ENCODE data around the gene EMC9. TPM values are rescaled to one million over a fixed set of nuclear protein-coding genes. Genes with fewer than 3 reads are reported as not detected.

The EMC9 gene
- total and polyA plus RNA-seq, 2 of the 8 experiments (the other 6 are each of a cell fraction or from before 2014, with no cell fraction given), result 38.4 to 47.2 TPM

- peaks cover 0 to 12% of the 10 kb centered on the region in 2 experiments; a peak in 2 of 4 replicates for H3K79me2 ChIP-seq (ENCODE audit: control insufficient read depth in 1 of 2, insufficient read depth in 2 of 2, low read length in 2 of 2)
- ChIA-PET POLR2A (ENCODE audit: partially characterized antibody) (interaction anchor here (0.6 to 10.5 kb wide), 18 partner anchors 8 to 132 kb away, joined by 3 to 118 read pairs (median 6); partner anchors contain the start of genes DCAF11, IRF9, NRL and PSME2), CTCF (ENCODE audit: partially characterized antibody) (interaction anchor here (0.6 to 3.1 kb wide), 6 partner anchors 13 to 81 kb away, joined by 3 to 18 read pairs (median 4); partner anchors contain the start of gene IRF9)
- H2AK5ac ChIP-seq (ENCODE audit: low read depth, low read length), result no peak overlapping the region
- 92% methylated on average over 13 of the region's 13 CpGs; no CpG with 5 or more reads in 1 of the 2 experiments for WGBS, 2 experiments (ENCODE audit: extremely low coverage in 1 of 2, insufficient coverage in 1 of 2, insufficient read length in 1 of 2, insufficient replicate concordance in 2 of 2, low coverage in 1 of 2, low lambda C conversion rate in 2 of 2, missing lambda C conversion rate in 1 of 2)
- no peak overlapping the region for H2BK12ac ChIP-seq (ENCODE audit: low read depth, low read length)
- no peak overlapping the region for H3K18ac ChIP-seq (ENCODE audit: extremely low read depth, low read length)
- no peak overlapping the region for H3K56ac ChIP-seq (replicated peaks; ENCODE audit: insufficient read length, low read depth, low read length)
- H3K23me2 ChIP-seq (ENCODE audit: low read depth, low read length), result peaks cover 8% of the 10 kb centered on the region; the same call in 1 of the 2 replicates
- H3K14ac ChIP-seq (ENCODE audit: insufficient read length), result no peak overlapping the region
- H3K9ac ChIP-seq (replicated peaks in 1 of 4; ENCODE audit: extremely low read depth in 1 of 4, low read depth in 3 of 4, low read length in 3 of 4), result no peak overlapping the region
- no peak overlapping the region for H4K91ac ChIP-seq (replicated peaks; ENCODE audit: insufficient read length, low read length)
- no peak overlapping the region for H2BK20ac ChIP-seq (ENCODE audit: low read length)
- no peak overlapping the region for H3K4ac ChIP-seq (replicated peaks; ENCODE audit: insufficient read length, low read depth, low read length)
- H3K36me3 ChIP-seq (ENCODE audit: control insufficient read depth in 2 of 4, insufficient read depth in 4 of 4, low read length in 3 of 4), result peaks cover 8 to 25% (median 14%) of the 10 kb centered on the region in 4 experiments; a peak in 6 of 8 replicates
- H2BK5ac ChIP-seq (ENCODE audit: low read depth, low read length), result no peak overlapping the region
- DNase-seq (ENCODE audit: low read depth in 1 of 2, low spot score in 2 of 2) (no peak), FAIRE-seq (no peak)
- no peak overlapping the region for H2BK120ac ChIP-seq (replicated peaks; ENCODE audit: low read depth, low read length)
- H2AFZ ChIP-seq (ENCODE audit: low read length), result no peak overlapping the region
- no peak overlapping the region for H3K27ac ChIP-seq (ENCODE audit: low read depth, low read length)
- H4K8ac ChIP-seq (ENCODE audit: extremely low read depth, insufficient read depth, low read length), result no peak overlapping the region
- H3K23ac ChIP-seq (ENCODE audit: insufficient read length), result no peak overlapping the region
- H3K27me3 ChIP-seq (replicated peaks in 1 of 4; ENCODE audit: control insufficient read depth in 3 of 4, extremely low read depth in 1 of 4, insufficient read depth in 3 of 4, low read length in 3 of 4), result no peaks in the 10 kb centered on the region
- H3K4me3 ChIP-seq (ENCODE audit: extremely low read depth in 1 of 4, insufficient read depth in 2 of 4, low read depth in 3 of 4, low read length in 4 of 4), result no peak overlapping the region
- peaks cover 4% of the 10 kb centered on the region; the same call in 1 of the 2 replicates for H3K79me1 ChIP-seq (ENCODE audit: low read depth, low read length)
- H4K5ac ChIP-seq (ENCODE audit: insufficient read length, low read depth, low read length), result no peak overlapping the region
- no peaks in the 10 kb centered on the region for H3K9me3 ChIP-seq (ENCODE audit: insufficient read depth in 2 of 2, low read depth in 1 of 2, low read length in 1 of 2)
- peaks cover 0 to 10% (median 7%) of the 10 kb centered on the region in 4 experiments; a peak in 5 of 7 replicates for H3K4me1 ChIP-seq (replicated peaks in 1 of 4; ENCODE audit: control insufficient read depth in 3 of 4, insufficient read depth in 4 of 4, low read length in 3 of 4)
- peaks cover 0 to 1% of the 10 kb centered on the region in 2 experiments for H4K20me1 ChIP-seq (replicated peaks in 1 of 2; ENCODE audit: control insufficient read depth in 1 of 2, insufficient read depth in 2 of 2, low read length in 2 of 2)
- no peak overlapping the region for H3K4me2 ChIP-seq (ENCODE audit: insufficient read depth in 1 of 2, low read depth in 2 of 2, low read length in 2 of 2)
- H2BK15ac ChIP-seq (ENCODE audit: low read length), result no peak overlapping the region
- TF ChIP-seq RBBP5 (IDR thresholded peaks at IDR 0.05; ENCODE audit: borderline replicate concordance, low read depth, low read length) (no peak), CTBP2 (IDR thresholded peaks at IDR 0.05; ENCODE audit: borderline replicate concordance, insufficient read depth, insufficient read length, low read length) (no peak), GABPA (IDR thresholded peaks at IDR 0.05; ENCODE audit: borderline replicate concordance, insufficient read depth, low read length) (no peak), MAX (IDR thresholded peaks at IDR 0.05) (no peak), EZH2 (IDR thresholded peaks at IDR 0.05; ENCODE audit: low read depth, low read length, severe bottlenecking) (no peak), EGR1 (IDR thresholded peaks at IDR 0.05; ENCODE audit: borderline replicate concordance, low read depth, low read length) (no peak), SIX5 (IDR thresholded peaks at IDR 0.05; ENCODE audit: low read depth, low read length) (no peak), MAFK (IDR thresholded peaks at IDR 0.05; ENCODE audit: low read depth, low read length) (no peak), E2F6 (IDR thresholded peaks at IDR 0.05) (no peak), CEBPB (IDR thresholded peaks at IDR 0.05; ENCODE audit: low read depth, low read length) (no peak)
Observed at GRCh38 chr14:24138396-24139271, 2.8 kb downstream of the EMC9 start.

Data from H1 (cell line).